ENCODE results near the gene OLFM3. TPM values are rescaled to one million over a fixed set of nuclear protein-coding genes. Genes with fewer than 3 reads are reported as not detected.

The OLFM3 gene
- total RNA-seq, 1 donor from 2014 or later, result not detected

- DNase-seq (ENCODE audit: low spot score), result no peak
- intact Hi-C loops (cut with DNase I), result no loop called here
Measured at GRCh38 chr1:101873672-101874071, 123.1 kb downstream of the OLFM3 start.

DNA sequence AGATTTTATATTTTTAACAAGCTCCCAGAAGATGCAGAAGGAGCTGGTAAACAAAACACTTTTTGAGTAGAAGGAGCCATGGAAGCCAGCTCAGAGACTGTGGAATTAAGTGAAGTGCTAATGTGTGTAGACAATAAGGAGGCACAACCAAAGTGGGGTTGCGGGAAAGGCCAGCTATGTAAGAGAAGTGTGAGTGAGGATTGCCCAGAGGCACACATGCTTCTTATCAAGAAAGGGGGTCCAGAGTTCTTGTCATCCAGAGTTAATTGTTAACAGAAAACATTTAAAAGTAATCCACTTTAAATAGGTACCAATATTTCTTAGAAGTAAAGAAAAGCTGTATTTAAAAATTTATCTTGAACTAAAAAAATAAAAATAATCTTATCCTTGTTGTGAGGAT is 136.8 kb downstream of the OLFM3 start:
- intact Hi-C loops (cut with DNase I), result no loop called here
- DNase-seq (ENCODE audit: low spot score), result no peak

- DNase-seq (ENCODE audit: low spot score), result no peak
- intact Hi-C loops (cut with DNase I), result no loop called here
Measured at GRCh38 chr1:101854271-101854670, 142.5 kb downstream of the OLFM3 start.

DNA sequence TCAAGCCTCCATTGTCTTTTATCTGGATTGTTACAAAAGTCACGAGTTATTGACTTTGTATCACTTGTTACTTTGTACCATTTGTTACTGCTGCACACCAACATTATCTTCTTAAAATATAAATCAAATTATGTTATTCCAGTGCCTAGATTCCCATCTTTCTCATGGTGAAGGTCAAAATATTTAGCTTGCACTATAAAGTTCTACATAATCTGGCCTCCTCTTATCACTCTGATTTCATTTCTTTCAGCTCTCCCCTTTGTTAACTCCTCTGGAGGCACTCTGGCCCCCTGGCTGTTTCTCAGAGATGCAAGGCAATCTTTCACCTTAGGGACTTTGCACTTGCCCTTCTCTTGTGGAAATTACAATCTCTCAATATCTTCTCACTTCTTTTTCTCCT is 143.8 kb downstream of the OLFM3 start:
- DNase-seq (ENCODE audit: low spot score), result no peak
- intact Hi-C loops (cut with DNase I), result no loop called here

DNA sequence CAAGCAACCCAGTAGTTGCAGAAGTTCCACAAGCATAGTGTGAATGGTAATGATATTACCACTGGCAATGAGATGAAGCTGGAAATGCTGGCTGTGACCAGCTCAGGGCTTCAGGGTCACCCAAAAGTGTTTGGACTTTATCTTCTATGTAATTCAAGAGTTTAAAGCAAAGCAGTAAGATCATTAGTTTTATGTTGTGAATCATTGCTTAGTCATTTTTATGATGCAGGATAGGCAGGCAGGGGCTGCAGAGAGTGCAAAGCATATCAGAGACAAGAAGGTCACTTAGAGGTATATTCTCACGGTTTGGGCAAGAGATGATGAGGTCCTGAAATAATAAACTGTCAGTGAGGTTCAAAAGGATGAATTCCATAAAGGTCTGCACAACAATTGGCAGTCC is 147.4 kb downstream of the OLFM3 start:
- no peak for DNase-seq (ENCODE audit: low spot score)
- intact Hi-C loops (cut with DNase I), result no loop called here

- DNase-seq (ENCODE audit: low spot score), result no peak
- intact Hi-C loops (cut with DNase I), result no loop called here
Measured at GRCh38 chr1:101847626-101848025, 149.1 kb downstream of the OLFM3 start.

- intact Hi-C loops (cut with DNase I), result no loop called here
- no peak for DNase-seq (ENCODE audit: low spot score)
Measured at GRCh38 chr1:101846820-101847219, 149.9 kb downstream of the OLFM3 start.

GRCh38 chr1:101843160-101843559 is 153.6 kb downstream of the OLFM3 start:
- no peak for DNase-seq (ENCODE audit: low spot score)
- intact Hi-C loops (cut with DNase I), result no loop called here

- intact Hi-C loops (cut with DNase I), result no loop called here
- DNase-seq (ENCODE audit: low spot score), result no peak
Measured at GRCh38 chr1:101841824-101842223, 154.9 kb downstream of the OLFM3 start.

- intact Hi-C loops (cut with DNase I), result no loop called here
- no peak for DNase-seq (ENCODE audit: low spot score)
Measured at GRCh38 chr1:101835988-101836387, 160.7 kb downstream of the OLFM3 start.

GRCh38 chr1:101833312-101833711 is 163.4 kb downstream of the OLFM3 start:
- intact Hi-C loops (cut with DNase I), result no loop called here
- no peak for DNase-seq (ENCODE audit: low spot score)

GRCh38 chr1:101826416-101826815 is 170.3 kb downstream of the OLFM3 start:
- DNase-seq (ENCODE audit: low spot score), result no peak
- intact Hi-C loops (cut with DNase I), result loop anchor here (10.0 kb wide), 2 partner anchors 148 to 368 kb away; no protein-coding TSS in a partner anchor

DNA sequence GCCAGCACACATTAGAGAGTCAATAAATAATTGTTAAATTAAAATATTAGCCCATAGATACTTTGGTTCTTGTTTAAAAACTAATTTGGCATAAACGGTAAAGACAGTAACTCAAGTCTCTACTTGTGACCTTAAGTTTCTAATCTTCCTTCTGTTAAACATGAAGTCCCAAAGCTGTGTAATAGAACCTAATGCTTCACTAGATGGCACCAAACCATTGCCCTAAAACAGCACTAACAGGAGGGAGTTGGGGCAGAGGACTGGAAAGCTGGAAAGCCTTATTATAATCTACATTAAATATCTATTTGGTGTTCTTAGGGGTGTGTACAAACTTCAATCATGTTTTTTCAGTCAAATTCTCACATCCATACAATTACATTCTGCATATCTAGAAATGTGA is 176.7 kb downstream of the OLFM3 start:
- no peak for DNase-seq (ENCODE audit: low spot score)
- intact Hi-C loops (cut with DNase I), result loop anchor here (10.0 kb wide), 2 partner anchors 155 to 375 kb away; no protein-coding TSS in a partner anchor

DNA sequence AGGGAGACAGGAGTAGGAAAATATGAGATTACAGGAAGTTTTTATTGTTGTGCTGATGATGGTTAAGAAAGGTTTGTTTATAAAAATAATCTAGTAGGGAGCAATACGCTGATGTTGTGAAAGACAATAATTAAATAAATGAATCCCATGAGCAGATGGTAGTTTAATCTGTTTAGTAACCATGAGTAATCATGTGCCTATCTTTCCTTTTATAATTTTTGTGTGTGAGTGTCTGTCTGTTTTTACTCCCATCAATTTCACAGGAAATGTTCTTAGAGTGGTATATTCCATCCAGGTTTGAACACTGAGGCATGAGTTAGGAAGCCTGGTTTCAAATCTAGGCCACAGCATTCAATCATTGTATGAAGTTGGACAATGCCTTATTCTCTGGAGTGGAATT is 180.5 kb downstream of the OLFM3 start:
- DNase-seq (ENCODE audit: low spot score), result no peak
- intact Hi-C loops (cut with DNase I), result no loop called here

GRCh38 chr1:101798417-101798816 is 198.3 kb downstream of the OLFM3 start:
- DNase-seq (ENCODE audit: low spot score), result no peak
- intact Hi-C loops (cut with DNase I), result no loop called here

DNA sequence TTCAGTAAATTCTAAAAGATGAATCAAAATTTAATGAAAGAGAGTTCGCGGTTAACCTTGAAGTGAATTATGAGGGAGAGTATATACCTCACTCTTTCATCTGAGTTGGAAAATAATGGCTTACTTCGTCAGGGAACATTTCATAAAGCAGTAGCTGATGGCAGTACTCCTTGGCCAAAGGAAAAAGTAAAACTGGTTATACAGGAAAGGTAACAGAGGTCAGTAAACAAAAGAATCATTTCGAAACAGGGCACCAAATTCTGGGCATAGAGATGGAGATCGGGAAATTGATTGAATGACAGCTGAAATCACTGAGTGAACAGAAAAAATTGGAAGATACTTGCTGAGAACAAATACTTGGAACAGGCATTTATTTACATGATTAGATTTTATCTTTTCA is 199.0 kb downstream of the OLFM3 start:
- intact Hi-C loops (cut with DNase I), result no loop called here
- no peak for DNase-seq (ENCODE audit: low spot score)

- intact Hi-C loops (cut with DNase I), result no loop called here
- DNase-seq (ENCODE audit: low spot score), result no peak
Measured at GRCh38 chr1:101781201-101781831, 215.4 kb downstream of the OLFM3 start.

DNA sequence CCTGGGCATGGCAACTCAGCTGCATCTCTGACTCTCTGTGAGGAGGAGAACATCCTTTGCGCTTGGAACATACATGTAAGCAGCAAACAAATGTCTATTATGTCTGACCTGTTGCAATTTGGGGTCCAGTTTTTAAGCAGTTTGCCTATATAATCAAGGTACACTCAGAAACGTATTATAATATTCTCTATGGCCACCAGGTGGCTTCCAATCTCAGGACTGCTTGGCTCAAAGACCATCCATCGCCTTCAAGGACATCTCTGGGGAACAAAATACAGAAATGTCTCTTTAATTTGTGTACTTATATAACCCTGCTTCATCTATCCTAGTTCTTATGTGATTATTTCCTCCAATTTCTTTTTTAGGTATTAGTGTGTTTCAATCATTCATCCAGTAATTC is 227.2 kb downstream of the OLFM3 start:
- intact Hi-C loops (cut with DNase I), result no loop called here
- no peak for DNase-seq (ENCODE audit: low spot score)

DNA sequence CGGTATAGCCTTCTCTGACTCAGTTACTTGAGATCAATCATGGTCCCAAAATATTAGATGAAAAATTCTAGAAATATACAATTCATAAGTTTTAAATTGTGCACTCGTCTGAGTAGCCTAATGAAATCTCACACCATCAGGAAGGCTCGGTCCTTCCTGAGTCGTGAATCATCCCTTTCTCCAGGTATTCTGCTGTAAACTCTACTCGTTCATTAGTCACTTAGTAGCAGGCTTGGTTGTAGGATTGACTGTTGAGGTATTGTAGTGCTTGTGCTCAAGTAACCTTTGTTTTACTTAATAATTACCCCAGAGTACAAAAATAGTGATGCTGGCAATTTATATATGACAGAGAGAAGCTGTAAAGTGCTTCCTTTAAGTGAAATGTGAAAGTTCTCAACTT is 238.7 kb downstream of the OLFM3 start:
- no peak for DNase-seq (ENCODE audit: low spot score)
- intact Hi-C loops (cut with DNase I), result no loop called here

DNA sequence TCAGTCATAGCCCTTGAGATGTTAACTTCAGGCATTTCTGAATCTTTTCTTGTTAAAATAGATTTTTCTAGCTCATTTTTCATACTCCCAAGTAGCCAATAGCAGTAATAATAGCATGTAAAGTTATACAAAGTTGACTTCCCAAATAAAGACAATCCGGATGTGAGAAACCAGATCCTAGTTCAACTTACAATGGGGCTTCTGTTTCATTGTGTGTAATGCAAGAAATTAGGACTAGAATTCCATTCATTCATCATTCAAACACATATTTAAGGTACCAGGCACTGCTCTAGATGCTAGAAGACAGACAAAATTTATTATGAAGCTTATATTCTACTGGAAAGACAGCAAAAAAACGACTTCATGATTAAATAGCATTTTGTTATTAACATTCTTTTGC is 240.3 kb downstream of the OLFM3 start:
- no peak for DNase-seq (ENCODE audit: low spot score)
- intact Hi-C loops (cut with DNase I), result no loop called here
